ENCODE data around the gene POGZ. TPM values are rescaled to one million over a fixed set of nuclear protein-coding genes. Genes with fewer than 3 reads are reported as not detected.
A peak's percentile ranks its signal among the peaks of the same experiment; 100 is the strongest.

POGZ gene
- total RNA-seq, 1 donor from 2014 or later, result 105 TPM

GRCh38 chr1:151502035-151502700, 42.9 kb upstream of the POGZ start:
- H3K9me3 Mint-ChIP-seq (ENCODE audit: unreplicated experiment), result no peaks in the 10 kb centered on the region
- no peaks in the 10 kb centered on the region for H3K4me1 Mint-ChIP-seq (ENCODE audit: unreplicated experiment)
- H3K4me3 Mint-ChIP-seq (ENCODE audit: unreplicated experiment), result no peak overlapping the region
- TF ChIP-seq, protein P1, sequence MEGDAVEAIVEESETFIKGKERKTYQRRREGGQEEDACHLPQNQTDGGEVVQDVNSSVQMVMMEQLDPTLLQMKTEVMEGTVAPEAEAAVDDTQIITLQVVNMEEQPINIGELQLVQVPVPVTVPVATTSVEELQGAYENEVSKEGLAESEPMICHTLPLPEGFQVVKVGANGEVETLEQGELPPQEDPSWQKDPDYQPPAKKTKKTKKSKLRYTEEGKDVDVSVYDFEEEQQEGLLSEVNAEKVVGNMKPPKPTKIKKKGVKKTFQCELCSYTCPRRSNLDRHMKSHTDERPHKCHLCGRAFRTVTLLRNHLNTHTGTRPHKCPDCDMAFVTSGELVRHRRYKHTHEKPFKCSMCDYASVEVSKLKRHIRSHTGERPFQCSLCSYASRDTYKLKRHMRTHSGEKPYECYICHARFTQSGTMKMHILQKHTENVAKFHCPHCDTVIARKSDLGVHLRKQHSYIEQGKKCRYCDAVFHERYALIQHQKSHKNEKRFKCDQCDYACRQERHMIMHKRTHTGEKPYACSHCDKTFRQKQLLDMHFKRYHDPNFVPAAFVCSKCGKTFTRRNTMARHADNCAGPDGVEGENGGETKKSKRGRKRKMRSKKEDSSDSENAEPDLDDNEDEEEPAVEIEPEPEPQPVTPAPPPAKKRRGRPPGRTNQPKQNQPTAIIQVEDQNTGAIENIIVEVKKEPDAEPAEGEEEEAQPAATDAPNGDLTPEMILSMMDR (IDR thresholded peaks at IDR 0.05), result no peak
- DNase-seq (ENCODE audit: extremely low spot score, unreplicated experiment), result no peak
- peaks cover 32% of the 10 kb centered on the region for H3K27me3 Mint-ChIP-seq (ENCODE audit: unreplicated experiment)
- H3K36me3 Mint-ChIP-seq (ENCODE audit: unreplicated experiment), result no peaks in the 10 kb centered on the region
- no peak overlapping the region for H3K27ac Mint-ChIP-seq (ENCODE audit: unreplicated experiment)

GRCh38 chr1:151501474-151501873, 42.2 kb upstream of the POGZ start:
- Mint-ChIP-seq H3K4me1 (ENCODE audit: unreplicated experiment) (no peaks in the 10 kb centered on the region), H3K9me3 (ENCODE audit: unreplicated experiment) (no peaks in the 10 kb centered on the region), H3K4me3 (ENCODE audit: unreplicated experiment) (no peak overlapping the region), H3K27ac (ENCODE audit: unreplicated experiment) (no peak overlapping the region), H3K36me3 (ENCODE audit: unreplicated experiment) (no peaks in the 10 kb centered on the region), H3K27me3 (ENCODE audit: unreplicated experiment) (peaks cover 30% of the 10 kb centered on the region)
- DNase-seq (ENCODE audit: extremely low spot score, unreplicated experiment), result no peak
- TF ChIP-seq, protein P1 (IDR thresholded peaks at IDR 0.05), result no peak

GRCh38 chr1:151499930-151500329, 40.6 kb upstream of the POGZ start:
- Mint-ChIP-seq H3K9me3 (ENCODE audit: unreplicated experiment) (no peaks in the 10 kb centered on the region), H3K27ac (ENCODE audit: unreplicated experiment) (no peak overlapping the region), H3K4me3 (ENCODE audit: unreplicated experiment) (no peak overlapping the region), H3K36me3 (ENCODE audit: unreplicated experiment) (no peaks in the 10 kb centered on the region), H3K4me1 (ENCODE audit: unreplicated experiment) (peaks cover 9% of the 10 kb centered on the region), H3K27me3 (ENCODE audit: unreplicated experiment) (peaks cover 17% of the 10 kb centered on the region)
- TF ChIP-seq, protein P1 (IDR thresholded peaks at IDR 0.05), result no peak
- no peak for DNase-seq (ENCODE audit: extremely low spot score, unreplicated experiment)

DNA sequence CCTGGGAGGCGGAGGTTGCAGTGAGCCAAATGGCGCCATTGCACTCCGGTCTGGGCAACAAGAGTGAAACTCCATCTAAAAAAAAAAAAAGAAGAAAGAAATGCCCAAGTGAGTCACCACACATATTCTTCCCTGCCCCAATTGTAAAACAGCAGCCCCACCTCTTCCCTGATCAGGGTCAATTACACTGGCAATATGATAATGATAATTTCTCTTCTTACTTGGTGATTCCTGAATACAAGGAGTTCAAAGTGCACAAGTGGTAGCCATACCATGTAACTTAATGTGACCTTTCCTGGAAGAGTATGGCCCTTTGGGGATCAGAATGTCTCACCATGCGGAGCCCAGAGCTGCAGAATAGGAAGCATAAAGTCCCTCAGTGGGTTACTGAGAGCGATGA, 40.1 kb upstream of the POGZ start:
- Mint-ChIP-seq H3K4me1 (ENCODE audit: unreplicated experiment) (peaks cover 15% of the 10 kb centered on the region), H3K4me3 (ENCODE audit: unreplicated experiment) (no peak overlapping the region), H3K36me3 (ENCODE audit: unreplicated experiment) (no peaks in the 10 kb centered on the region), H3K9me3 (ENCODE audit: unreplicated experiment) (no peaks in the 10 kb centered on the region), H3K27me3 (ENCODE audit: unreplicated experiment) (peaks cover 16% of the 10 kb centered on the region), H3K27ac (ENCODE audit: unreplicated experiment) (no peak overlapping the region)
- no peak for DNase-seq (ENCODE audit: extremely low spot score, unreplicated experiment)
- TF ChIP-seq, protein P1 (IDR thresholded peaks at IDR 0.05), result no peak

- TF ChIP-seq, protein P1 (IDR thresholded peaks at IDR 0.05), result no peak
- H3K9me3 Mint-ChIP-seq (ENCODE audit: unreplicated experiment), result no peaks in the 10 kb centered on the region
- no peak for DNase-seq (ENCODE audit: extremely low spot score, unreplicated experiment)
- H3K4me3 Mint-ChIP-seq (ENCODE audit: unreplicated experiment), result no peak overlapping the region
- no peaks in the 10 kb centered on the region for H3K36me3 Mint-ChIP-seq (ENCODE audit: unreplicated experiment)
- H3K27me3 Mint-ChIP-seq (ENCODE audit: unreplicated experiment), result peaks cover 10% of the 10 kb centered on the region
- H3K4me1 Mint-ChIP-seq (ENCODE audit: unreplicated experiment), result peaks cover 15% of the 10 kb centered on the region
- H3K27ac Mint-ChIP-seq (ENCODE audit: unreplicated experiment), result peak overlapping the region; percentile 69
Measured at GRCh38 chr1:151495316-151495715, 36.0 kb upstream of the POGZ start.

Data from osteocyte (in vitro differentiated cells).